Measurements from ENCODE around the gene TAS1R2. TPM values are rescaled to one million over a fixed set of nuclear protein-coding genes. Genes with fewer than 3 reads are reported as not detected.

Gene TAS1R2
- total and polyA plus RNA-seq, 2 of the 4 experiments (the other 2 are of a cell fraction), result not detected

DNA sequence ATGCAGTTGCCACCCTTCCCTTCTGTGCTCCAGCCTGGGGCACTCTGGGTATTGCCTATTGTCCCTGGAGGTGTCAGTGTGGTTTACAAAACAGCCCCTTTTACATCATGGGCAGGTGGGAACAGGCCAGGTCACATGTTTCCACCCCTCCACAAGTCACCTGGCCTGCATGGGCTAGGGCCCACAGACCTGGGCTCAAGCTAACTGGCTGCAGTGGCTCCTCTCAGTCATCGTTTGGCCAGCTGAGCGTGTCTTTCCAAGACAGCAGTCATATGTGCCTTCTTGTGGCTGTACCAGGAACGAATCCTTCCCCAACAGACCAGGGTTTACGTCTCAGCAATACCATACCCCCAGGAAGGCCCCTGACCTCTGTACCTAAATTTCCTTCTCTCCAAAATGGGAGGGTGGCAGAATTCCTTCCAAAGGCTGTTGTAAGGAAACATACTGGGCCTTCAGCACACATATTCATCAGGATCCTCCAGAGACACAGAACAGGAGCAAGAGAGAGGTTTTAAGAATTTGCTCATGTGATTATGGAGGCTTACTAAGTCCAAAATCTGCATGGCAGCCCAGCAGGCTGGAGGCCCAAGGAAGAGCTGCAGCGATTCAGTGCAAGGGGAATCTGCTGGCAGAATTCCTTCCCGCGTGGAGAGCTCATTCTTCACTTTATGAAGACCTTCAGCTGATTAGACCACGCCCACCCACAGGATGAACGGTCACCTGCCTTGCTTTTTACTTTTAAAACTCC is 10.6 kb upstream of the TAS1R2 start:
- no peaks in the 10 kb centered on the region for H3K4me1 ChIP-seq (ENCODE audit: control insufficient read depth, insufficient read depth, low read length)
- no peaks in the 10 kb centered on the region for H4K20me1 ChIP-seq (ENCODE audit: insufficient read depth, low read length)
- H2AK9ac ChIP-seq (replicated peaks; ENCODE audit: low read depth, low read length, poor library complexity), result no peak overlapping the region
- POLR2A ChIA-PET (ENCODE audit: unreplicated experiment), result no interaction called here
- no peak overlapping the region for H4K8ac ChIP-seq (ENCODE audit: low read depth in 2 of 2, low read length in 2 of 2)
- no peak overlapping the region for H3K9ac ChIP-seq (ENCODE audit: low read depth, low read length)
- no peak overlapping the region for H2BK5ac ChIP-seq (ENCODE audit: low read depth, low read length, poor library complexity, severe bottlenecking)
- intact Hi-C loops (cut with micrococcal nuclease), result no loop called here
- 63% methylated on average over 2 of the region's 9 CpGs; no CpG with 5 or more reads in 1 of the 2 experiments for WGBS, 2 experiments (ENCODE audit: extremely low coverage in 2 of 2, insufficient read length in 1 of 2)
- H4K5ac ChIP-seq (ENCODE audit: low read depth, low read length), result no peak overlapping the region
- no peak overlapping the region for H2AK5ac ChIP-seq (ENCODE audit: low read depth, low read length)
- CTCF ChIA-PET, result no interaction called here
- no peak overlapping the region for H2AFZ ChIP-seq (replicated peaks; ENCODE audit: low read length, poor library complexity)
- no peaks in the 10 kb centered on the region for H3K9me3 ChIP-seq (ENCODE audit: control insufficient read depth, insufficient read depth, low read length)
- no peak overlapping the region; the same call in 1 of the 2 replicates for H3K23ac ChIP-seq (ENCODE audit: low read depth, low read length)
- no TSS peak for BruUV-seq (replicated peaks)
- TF ChIP-seq MAFK (IDR thresholded peaks at IDR 0.05; ENCODE audit: low read depth, low read length), result no peak
- no peak for TF ChIP-seq SMC3 (IDR thresholded peaks at IDR 0.05; ENCODE audit: low read depth, low read length)
- TF ChIP-seq RCOR1 (IDR thresholded peaks at IDR 0.05; ENCODE audit: insufficient replicate concordance, low read length), result no peak
- TF ChIP-seq POLR2A (IDR thresholded peaks at IDR 0.05; ENCODE audit: low read depth, low read length), result no peak
- no peak for TF ChIP-seq CEBPB (IDR thresholded peaks at IDR 0.05; ENCODE audit: low read depth, low read length)
- TF ChIP-seq, protein P1, sequence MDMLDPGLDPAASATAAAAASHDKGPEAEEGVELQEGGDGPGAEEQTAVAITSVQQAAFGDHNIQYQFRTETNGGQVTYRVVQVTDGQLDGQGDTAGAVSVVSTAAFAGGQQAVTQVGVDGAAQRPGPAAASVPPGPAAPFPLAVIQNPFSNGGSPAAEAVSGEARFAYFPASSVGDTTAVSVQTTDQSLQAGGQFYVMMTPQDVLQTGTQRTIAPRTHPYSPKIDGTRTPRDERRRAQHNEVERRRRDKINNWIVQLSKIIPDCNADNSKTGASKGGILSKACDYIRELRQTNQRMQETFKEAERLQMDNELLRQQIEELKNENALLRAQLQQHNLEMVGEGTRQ (IDR thresholded peaks at IDR 0.05; ENCODE audit: low read depth, low read length), result no peak
- no peak for TF ChIP-seq CTCF (conservative IDR thresholded peaks at IDR 0.05; ENCODE audit: low read depth, low read length)
- no peak for TF ChIP-seq RAD21 (IDR thresholded peaks at IDR 0.05; ENCODE audit: low read length)
- no peak for TF ChIP-seq NFE2L2 (IDR thresholded peaks at IDR 0.05; ENCODE audit: low read depth, low read length)
- no peaks in the 10 kb centered on the region for H3K79me1 ChIP-seq (ENCODE audit: low read depth in 1 of 2, low read length in 2 of 2)
- DNase-seq (no peak), ATAC-seq (ENCODE audit: low read depth) (no peak)
- no peaks in the 10 kb centered on the region for H3K9me1 ChIP-seq (ENCODE audit: insufficient read depth, low read length)
- in situ Hi-C loops (cut with MboI; ENCODE audit: low sequenced_read_pairs), result loop anchor here (10.0 kb wide), 1 partner anchor 275 kb away; no protein-coding TSS in a partner anchor
- H2BK20ac ChIP-seq (ENCODE audit: low read depth, low read length), result no peak overlapping the region
- H2BK120ac ChIP-seq (ENCODE audit: low read depth, low read length), result no peak overlapping the region
- peaks cover 2% of the 10 kb centered on the region; the same call in 1 of the 2 replicates for H3K36me3 ChIP-seq (ENCODE audit: control insufficient read depth, insufficient read depth, low read length)
- dilution Hi-C loops (cut with HindIII; ENCODE audit: low sequenced_read_pairs, unreplicated experiment), result no loop called here
- H3K4me3 ChIP-seq (ENCODE audit: insufficient read depth, low read depth, low read length), result no peak overlapping the region
- H2BK15ac ChIP-seq (ENCODE audit: low read depth, low read length), result no peak overlapping the region
- no peak overlapping the region for H3K18ac ChIP-seq (ENCODE audit: low read depth, low read length)
- H4K91ac ChIP-seq (ENCODE audit: insufficient read depth, low read depth, low read length), result no peak overlapping the region
- H3K56ac ChIP-seq (ENCODE audit: extremely low read depth, insufficient read depth, low read length), result no peak overlapping the region
- H3K4me2 ChIP-seq (ENCODE audit: low read depth, low read length), result no peak overlapping the region
- no peak overlapping the region for H3K4ac ChIP-seq (ENCODE audit: low read depth, low read length)
- peaks cover 20% of the 10 kb centered on the region for H3K27me3 ChIP-seq (ENCODE audit: control insufficient read depth, insufficient read depth, low read length)
- no peak overlapping the region for H3K14ac ChIP-seq (replicated peaks; ENCODE audit: low read depth, low read length)
- H3K27ac ChIP-seq (ENCODE audit: insufficient read depth, low read length), result no peak overlapping the region
